Fibroblast of the aortic adventitia (primary cell): ENCODE data around the gene GID4. TPM values are rescaled to one million over a fixed set of nuclear protein-coding genes. Genes with fewer than 3 reads are reported as not detected.
A peak's percentile ranks its signal among the peaks of the same experiment; 100 is the strongest.

Experiments
- DNase-seq: peaks from one replicate; pipeline ENCODE4 v3.0.0-alpha.2; 2010; ENCODE audit warnings: low read depth
- H3K4me3 ChIP-seq: 2 replicates; pipeline ENCODE4 v1.5.1; 2011; ENCODE audit warnings: low read depth, mild to moderate bottlenecking, control low read depth, low read length, moderate library complexity
- CTCF ChIP-seq: IDR thresholded peaks from 2 replicates; pipeline ENCODE4 v1.5.1; 2011; ENCODE audit warnings: mild to moderate bottlenecking, low read length, control low read depth, inconsistent platforms; ENCODE audit not compliant: insufficient read depth
- total RNA-seq: library from RNA; depleted of rRNA; stranded (reverse); fragments of >200 nt; gene quantifications from 2 replicates; pipeline ENCODE4 v1.2.3, GENCODE V29; 2012; ENCODE audit warnings: low replicate concordance

GID4 gene
- total RNA-seq, 1 donor, result 7.8 TPM

DNA sequence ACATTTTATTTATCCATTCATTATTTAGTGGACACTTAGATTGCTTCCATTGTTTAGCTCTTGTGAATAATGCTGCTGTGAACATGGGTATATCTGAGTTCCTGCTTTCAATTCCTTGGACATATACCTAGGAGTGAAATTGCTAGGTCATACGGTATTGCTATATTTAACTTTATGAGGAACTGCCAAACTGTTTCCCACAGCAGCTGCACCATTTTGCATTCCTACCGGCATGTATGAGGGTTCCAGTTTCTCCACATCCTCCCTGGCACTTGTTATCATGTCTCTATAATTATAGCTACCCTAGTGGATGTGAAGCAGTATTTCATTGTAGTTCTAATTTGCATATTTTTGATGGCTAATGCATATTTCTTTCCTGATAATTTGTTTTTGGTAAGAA, 24.8 kb downstream of the GID4 start:
- no peak for DNase-seq
- no peak for TF ChIP-seq CTCF
- H3K4me3 ChIP-seq, result no peak overlapping the region

DNA sequence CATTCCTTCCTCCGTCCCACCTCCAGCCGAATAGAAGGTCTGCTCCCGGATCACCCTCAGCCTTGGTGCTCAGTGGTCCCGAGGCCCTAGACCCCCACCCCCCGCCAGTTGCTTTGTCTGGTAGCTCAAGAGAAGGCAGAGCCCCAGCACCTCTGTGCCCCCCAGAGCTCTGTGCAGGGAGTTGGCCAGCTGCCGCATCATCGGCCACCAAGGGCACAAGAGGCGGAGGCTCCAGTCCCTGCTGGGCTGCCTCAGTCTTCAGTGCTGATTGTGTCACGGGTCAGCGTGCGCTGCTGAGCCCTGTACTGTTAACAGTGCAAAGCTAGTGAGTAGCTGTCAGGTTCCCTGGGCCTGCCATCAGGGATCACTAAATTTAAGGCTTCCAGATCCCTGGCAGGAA, 26.3 kb downstream of the GID4 start:
- TF ChIP-seq CTCF, result no peak
- DNase-seq, result no peak
- H3K4me3 ChIP-seq, result no peak overlapping the region

DNA sequence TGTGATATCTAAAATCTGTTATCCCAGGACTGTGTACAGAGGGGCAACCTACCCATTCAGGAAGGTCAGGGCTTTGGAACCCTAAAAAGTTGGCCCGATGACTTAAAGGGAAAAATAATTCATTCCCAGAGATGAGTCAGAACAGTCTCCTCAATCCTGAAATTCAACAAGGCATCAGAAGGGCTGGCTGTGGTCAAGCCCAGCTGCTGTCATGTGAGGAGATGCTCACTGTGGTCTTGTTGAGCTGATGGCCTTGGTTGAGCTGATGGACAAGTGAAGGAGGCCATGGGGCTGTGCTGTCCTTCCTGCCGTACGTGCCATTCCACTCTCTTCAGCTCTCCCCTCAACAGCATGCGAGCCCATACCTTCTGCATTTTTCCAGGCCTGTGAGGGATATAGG, 27.7 kb downstream of the GID4 start:
- no peak for DNase-seq
- TF ChIP-seq CTCF, result no peak
- no peak overlapping the region for H3K4me3 ChIP-seq

DNA sequence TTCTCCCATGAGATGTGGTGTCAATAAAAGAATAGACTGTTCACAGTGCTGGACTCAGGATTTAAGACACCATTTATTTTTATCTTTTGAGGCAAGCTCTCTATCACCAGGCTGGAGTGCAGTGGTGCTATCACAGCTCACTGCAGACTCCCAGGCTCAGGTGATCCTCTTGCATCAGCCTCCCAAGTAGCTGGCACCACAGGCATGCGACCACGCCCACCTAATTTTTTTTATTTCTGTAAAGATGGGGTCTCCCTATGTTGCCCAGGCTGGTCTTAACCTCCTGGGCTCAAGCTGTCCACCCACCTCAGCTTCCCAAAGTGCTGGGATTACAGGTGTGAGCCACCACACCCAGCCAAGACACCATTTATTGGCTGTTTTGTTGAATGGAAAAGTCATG, 29.9 kb downstream of the GID4 start:
- no peak for DNase-seq
- no peak for TF ChIP-seq CTCF
- H3K4me3 ChIP-seq, result no peak overlapping the region

DNA sequence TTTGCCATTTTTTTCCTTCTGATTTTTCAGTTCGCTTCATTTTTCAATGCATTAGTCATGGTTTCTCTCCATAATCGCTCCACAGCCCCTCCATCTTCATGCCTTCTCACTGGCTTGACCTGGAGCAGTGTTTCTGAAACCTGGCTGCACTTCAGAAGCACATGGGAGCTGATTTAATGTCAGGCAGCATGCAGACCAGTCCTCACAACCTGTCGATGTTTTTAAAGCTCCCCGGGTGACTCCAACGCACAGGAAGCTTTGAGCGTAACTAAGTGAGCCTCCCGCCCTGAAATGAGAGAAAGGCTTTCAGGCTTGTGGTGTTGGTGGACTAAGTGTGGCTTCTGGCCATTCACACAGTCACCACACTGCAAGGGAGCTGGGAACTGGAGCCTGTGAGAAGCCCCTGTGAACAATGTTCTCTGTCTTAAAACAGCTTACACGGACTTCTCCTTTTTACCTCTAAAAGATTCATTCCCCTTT, 31.7 kb downstream of the GID4 start:
- no peak for TF ChIP-seq CTCF
- DNase-seq, result peak; percentile 38
- peak overlapping the region; percentile 32 for H3K4me3 ChIP-seq

GRCh38 chr17:18071751-18072150, 32.5 kb downstream of the GID4 start:
- H3K4me3 ChIP-seq, result no peak overlapping the region
- no peak for TF ChIP-seq CTCF
- DNase-seq, result no peak

DNA sequence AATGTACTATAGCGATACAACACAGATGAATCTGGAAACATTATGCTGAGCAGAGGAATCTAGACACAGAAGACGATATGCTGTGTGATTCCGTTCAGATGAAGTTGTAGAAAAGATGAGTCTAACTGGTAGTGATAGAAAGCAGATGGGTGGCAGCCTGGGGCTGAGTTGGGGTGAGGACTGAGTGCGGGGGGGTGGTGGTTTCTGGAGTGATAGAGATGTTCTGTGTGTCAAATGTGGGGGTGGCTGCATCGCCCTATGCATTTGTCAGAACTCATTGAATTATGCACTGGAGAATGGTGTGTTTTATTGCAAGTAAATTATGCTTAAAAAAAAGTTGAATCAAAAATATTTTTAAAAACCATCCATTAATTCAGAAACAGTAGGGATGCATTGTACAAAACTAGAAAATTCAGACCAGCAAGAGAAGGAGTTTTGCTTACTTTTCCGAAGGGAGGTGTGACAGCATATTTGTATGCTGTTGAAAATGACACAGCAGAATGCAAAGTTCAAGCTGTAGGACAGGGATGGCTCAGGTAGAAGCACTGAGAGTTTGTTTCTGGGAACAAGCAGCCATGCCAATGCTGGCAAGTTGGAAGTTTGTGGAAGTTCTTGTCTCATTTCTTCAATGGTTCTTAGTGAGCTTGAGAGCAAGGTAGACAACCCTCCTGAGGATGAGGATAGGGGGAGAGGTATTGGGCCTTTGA, 35.5 kb downstream of the GID4 start:
- DNase-seq, result no peak
- H3K4me3 ChIP-seq, result no peak overlapping the region
- no peak for TF ChIP-seq CTCF
